HepG2 (cell line): Measurements from ENCODE around the gene NGEF. TPM values are rescaled to one million over a fixed set of nuclear protein-coding genes. Genes with fewer than 3 reads are reported as not detected.

ENCODE experiments used
- AGO2 ChIP-seq: fragments of 200-400 bp; formaldehyde crosslinking; optimal IDR thresholded peaks from 2 replicates; pipeline ENCODE3; 2017; ENCODE audit warnings: mild to moderate bottlenecking, low read depth, low read length, moderate library complexity
- FOXP1 ChIP-seq, 2 experiments: fragments of 450-650 bp in 1 of 2; IDR thresholded peaks; 2 replicates each; pipeline ENCODE4 v1.6.1; 2017 to 2018; ENCODE audit warnings: antibody characterized with exemption in 1 of 2
- NBN ChIP-seq: fragments of 450-650 bp; conservative IDR thresholded peaks from 2 replicates; pipeline ENCODE4 v1.6.1; 2017
- NFRKB ChIP-seq: fragments of 450-650 bp; IDR thresholded peaks from 2 replicates; pipeline ENCODE4 v1.6.1; 2017
- PCBP1 ChIP-seq: fragments of 200-400 bp; formaldehyde crosslinking; IDR thresholded peaks from 2 replicates; pipeline ENCODE4 v1.6.1; 2017; ENCODE audit warnings: mild to moderate bottlenecking, low read depth, low read length, borderline replicate concordance
- SP2 ChIP-seq: sonication (generic); formaldehyde crosslinking; IDR thresholded peaks from 2 replicates; pipeline ENCODE4 v1.5.1; 2020; ENCODE audit warnings: mild to moderate bottlenecking, missing genetic modification reagents
- TBP ChIP-seq: sonication (generic); formaldehyde crosslinking; IDR thresholded peaks from 2 replicates; pipeline ENCODE4 v1.5.0; 2020; ENCODE audit warnings: missing genetic modification reagents
- ZNF207 ChIP-seq: fragments of 450-650 bp; IDR thresholded peaks from 2 replicates; pipeline ENCODE4 v1.6.1; 2016; ENCODE audit warnings: antibody characterized with exemption, borderline replicate concordance
- ZNF567 ChIP-seq: sonication (generic); formaldehyde crosslinking; IDR thresholded peaks from 2 replicates; pipeline ENCODE4 v1.8.1; 2023; ENCODE audit warnings: mild to moderate bottlenecking, missing genetic modification reagents, borderline replicate concordance
- ZNF569 ChIP-seq: sonication (generic); formaldehyde crosslinking; IDR thresholded peaks from 2 replicates; pipeline ENCODE4 v1.5.0; 2020; ENCODE audit warnings: mild to moderate bottlenecking, missing genetic modification reagents, moderate library complexity, borderline replicate concordance
- ZNF775 ChIP-seq: sonication (generic); formaldehyde crosslinking; IDR thresholded peaks from 2 replicates; pipeline ENCODE4 v1.4.0; 2020; ENCODE audit warnings: missing genetic modification reagents, mild to moderate bottlenecking, moderate library complexity, borderline replicate concordance
- polyA plus RNA-seq, 8 experiments: library from polyadenylated mRNA; depleted of rRNA in 3 of 8; stranded (reverse) in 7 of 8; unstranded in 1 of 8; fragments of >200 nt; fragmentation: Illumina TruSeq in 4 of 8; extraction: Trizol in 4 of 8; gene quantifications; 2 replicates each; pipeline versions ENCODE4 v1.2.1 to v1.2.3, GENCODE V29; 2011 to 2016; ENCODE audit warnings: low read depth in 4 of 8, missing spikeins in 1 of 8, mixed read lengths in 1 of 8; ENCODE audit not compliant: insufficient read depth in 1 of 8
- total RNA-seq, 5 experiments: library from RNA; depleted of rRNA; stranded (reverse); fragments of >200 nt; fragmentation: Illumina TruSeq; extraction: Trizol; gene quantifications; 2 replicates each; pipeline ENCODE4 v1.2.3, GENCODE V29; 2016; ENCODE audit warnings: low read depth in 1 of 5
- TF ChIP-seq, protein P1 (sequence below): sonication (generic); formaldehyde crosslinking; IDR thresholded peaks from 2 replicates; pipeline ENCODE4 v1.4.0; 2020; ENCODE audit warnings: missing genetic modification reagents, borderline replicate concordance
- TF ChIP-seq, protein P2 (sequence below), 2 experiments: sonication (generic) in 1 of 2; formaldehyde crosslinking in 1 of 2; IDR thresholded peaks; 2 replicates each; pipeline versions ENCODE4 v1.4.0 to v1.6.1; 2016 to 2020; ENCODE audit warnings: borderline replicate concordance in 1 of 2, low read depth in 1 of 2, mild to moderate bottlenecking in 1 of 2, missing genetic modification reagents in 1 of 2
- TF ChIP-seq, protein P3 (sequence below): sonication (generic); formaldehyde crosslinking; IDR thresholded peaks from 2 replicates; pipeline ENCODE4 v1.5.1; 2020; ENCODE audit warnings: mild to moderate bottlenecking, moderate library complexity, missing genetic modification reagents
- TF ChIP-seq, protein P4 (sequence below): sonication (generic); formaldehyde crosslinking; IDR thresholded peaks from 2 replicates; pipeline ENCODE4 v1.4.0; 2020; ENCODE audit warnings: missing genetic modification reagents
- TF ChIP-seq, protein P5 (sequence below): sonication (generic); formaldehyde crosslinking; conservative IDR thresholded peaks from 2 replicates; pipeline ENCODE4 v1.8.0; 2022; ENCODE audit warnings: missing genetic modification reagents

Gene NGEF
- total and polyA plus RNA-seq, 2 of the 13 experiments (the other 11 are each of a cell fraction or from before 2014, with no cell fraction given): 14.4 to 36.9 TPM

DNA sequence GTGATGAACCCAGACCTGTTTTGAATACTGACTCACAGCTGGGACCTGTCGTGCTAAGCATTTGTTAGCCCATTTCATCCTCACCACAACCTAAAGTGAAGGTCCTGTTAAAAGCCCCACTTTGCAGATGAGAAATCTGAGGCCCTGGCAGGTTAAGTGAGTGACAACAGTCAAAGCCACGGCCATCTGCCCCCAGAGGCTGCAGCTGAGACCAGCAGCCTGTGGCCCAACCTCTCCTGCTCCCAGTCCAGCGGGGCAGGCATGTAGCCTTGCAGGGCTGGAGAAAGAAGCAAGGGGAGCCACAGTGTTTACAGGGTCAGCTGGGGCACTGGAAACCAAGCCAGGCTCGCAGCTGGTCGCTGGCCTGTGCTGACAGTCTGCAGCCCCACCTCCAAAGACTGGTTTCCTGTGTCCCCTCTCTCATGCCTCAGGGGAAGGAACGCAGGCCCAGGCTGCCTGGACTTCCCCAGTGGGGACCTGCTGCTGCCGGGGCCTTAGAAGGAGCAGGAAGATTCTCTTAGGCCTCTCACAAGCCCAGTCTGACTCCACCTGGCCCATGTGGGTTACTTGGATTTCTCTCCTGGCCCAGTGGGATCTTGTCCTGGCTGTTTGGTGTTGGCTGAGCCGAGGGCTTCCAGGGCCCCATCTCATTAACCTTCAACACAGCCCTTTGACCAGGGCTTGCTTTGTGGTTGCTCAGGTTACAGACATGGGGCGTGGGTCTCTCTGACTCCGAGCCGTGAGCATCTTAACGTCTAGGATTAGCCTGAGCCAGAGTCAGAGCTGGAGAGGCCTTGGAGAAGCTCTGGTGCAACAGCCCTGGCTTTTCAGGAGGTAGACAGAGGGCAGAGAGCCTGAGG lies 48.8 kb upstream of the NGEF start (continued):
- TF ChIP-seq, protein P1, sequence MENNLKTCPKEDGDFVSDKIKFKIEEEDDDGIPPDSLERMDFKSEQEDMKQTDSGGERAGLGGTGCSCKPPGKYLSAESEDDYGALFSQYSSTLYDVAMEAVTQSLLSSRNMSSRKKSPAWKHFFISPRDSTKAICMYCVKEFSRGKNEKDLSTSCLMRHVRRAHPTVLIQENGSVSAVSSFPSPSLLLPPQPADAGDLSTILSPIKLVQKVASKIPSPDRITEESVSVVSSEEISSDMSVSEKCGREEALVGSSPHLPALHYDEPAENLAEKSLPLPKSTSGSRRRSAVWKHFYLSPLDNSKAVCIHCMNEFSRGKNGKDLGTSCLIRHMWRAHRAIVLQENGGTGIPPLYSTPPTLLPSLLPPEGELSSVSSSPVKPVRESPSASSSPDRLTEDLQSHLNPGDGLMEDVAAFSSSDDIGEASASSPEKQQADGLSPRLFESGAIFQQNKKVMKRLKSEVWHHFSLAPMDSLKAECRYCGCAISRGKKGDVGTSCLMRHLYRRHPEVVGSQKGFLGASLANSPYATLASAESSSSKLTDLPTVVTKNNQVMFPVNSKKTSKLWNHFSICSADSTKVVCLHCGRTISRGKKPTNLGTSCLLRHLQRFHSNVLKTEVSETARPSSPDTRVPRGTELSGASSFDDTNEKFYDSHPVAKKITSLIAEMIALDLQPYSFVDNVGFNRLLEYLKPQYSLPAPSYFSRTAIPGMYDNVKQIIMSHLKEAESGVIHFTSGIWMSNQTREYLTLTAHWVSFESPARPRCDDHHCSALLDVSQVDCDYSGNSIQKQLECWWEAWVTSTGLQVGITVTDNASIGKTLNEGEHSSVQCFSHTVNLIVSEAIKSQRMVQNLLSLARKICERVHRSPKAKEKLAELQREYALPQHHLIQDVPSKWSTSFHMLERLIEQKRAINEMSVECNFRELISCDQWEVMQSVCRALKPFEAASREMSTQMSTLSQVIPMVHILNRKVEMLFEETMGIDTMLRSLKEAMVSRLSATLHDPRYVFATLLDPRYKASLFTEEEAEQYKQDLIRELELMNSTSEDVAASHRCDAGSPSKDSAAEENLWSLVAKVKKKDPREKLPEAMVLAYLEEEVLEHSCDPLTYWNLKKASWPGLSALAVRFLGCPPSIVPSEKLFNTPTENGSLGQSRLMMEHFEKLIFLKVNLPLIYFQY (CRISPR knock-in tag): peak; percentile 92
- TF ChIP-seq FOXP1 (IDR thresholded peaks at IDR 0.05): no peak
- TF ChIP-seq FOXP1 (CRISPR knock-in tag; IDR thresholded peaks at IDR 0.05): peak; percentile 67
- no peak for TF ChIP-seq NFRKB
- peak; percentile 74 for TF ChIP-seq ZNF567 (CRISPR knock-in tag)
- peak; percentile 46 for TF ChIP-seq AGO2
- no peak for TF ChIP-seq ZNF207
- no peak for TF ChIP-seq PCBP1
- TF ChIP-seq ZNF569: no peak
- TF ChIP-seq, protein P2, sequence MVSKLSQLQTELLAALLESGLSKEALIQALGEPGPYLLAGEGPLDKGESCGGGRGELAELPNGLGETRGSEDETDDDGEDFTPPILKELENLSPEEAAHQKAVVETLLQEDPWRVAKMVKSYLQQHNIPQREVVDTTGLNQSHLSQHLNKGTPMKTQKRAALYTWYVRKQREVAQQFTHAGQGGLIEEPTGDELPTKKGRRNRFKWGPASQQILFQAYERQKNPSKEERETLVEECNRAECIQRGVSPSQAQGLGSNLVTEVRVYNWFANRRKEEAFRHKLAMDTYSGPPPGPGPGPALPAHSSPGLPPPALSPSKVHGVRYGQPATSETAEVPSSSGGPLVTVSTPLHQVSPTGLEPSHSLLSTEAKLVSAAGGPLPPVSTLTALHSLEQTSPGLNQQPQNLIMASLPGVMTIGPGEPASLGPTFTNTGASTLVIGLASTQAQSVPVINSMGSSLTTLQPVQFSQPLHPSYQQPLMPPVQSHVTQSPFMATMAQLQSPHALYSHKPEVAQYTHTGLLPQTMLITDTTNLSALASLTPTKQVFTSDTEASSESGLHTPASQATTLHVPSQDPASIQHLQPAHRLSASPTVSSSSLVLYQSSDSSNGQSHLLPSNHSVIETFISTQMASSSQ (IDR thresholded peaks at IDR 0.05; ENCODE audit: low read depth): no peak; the same call in 1 of the 2 replicates
- TF ChIP-seq, protein P2 (CRISPR knock-in tag; IDR thresholded peaks at IDR 0.05; ENCODE audit: borderline replicate concordance): peak; percentile 39; the same call in 1 of the 2 replicates
- no peak for TF ChIP-seq ZNF775
- TF ChIP-seq TBP (CRISPR knock-in tag): no peak
- TF ChIP-seq NBN: no peak
- TF ChIP-seq, protein P3, sequence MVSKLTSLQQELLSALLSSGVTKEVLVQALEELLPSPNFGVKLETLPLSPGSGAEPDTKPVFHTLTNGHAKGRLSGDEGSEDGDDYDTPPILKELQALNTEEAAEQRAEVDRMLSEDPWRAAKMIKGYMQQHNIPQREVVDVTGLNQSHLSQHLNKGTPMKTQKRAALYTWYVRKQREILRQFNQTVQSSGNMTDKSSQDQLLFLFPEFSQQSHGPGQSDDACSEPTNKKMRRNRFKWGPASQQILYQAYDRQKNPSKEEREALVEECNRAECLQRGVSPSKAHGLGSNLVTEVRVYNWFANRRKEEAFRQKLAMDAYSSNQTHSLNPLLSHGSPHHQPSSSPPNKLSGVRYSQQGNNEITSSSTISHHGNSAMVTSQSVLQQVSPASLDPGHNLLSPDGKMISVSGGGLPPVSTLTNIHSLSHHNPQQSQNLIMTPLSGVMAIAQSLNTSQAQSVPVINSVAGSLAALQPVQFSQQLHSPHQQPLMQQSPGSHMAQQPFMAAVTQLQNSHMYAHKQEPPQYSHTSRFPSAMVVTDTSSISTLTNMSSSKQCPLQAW (CRISPR knock-in tag): peak; percentile 93
- TF ChIP-seq, protein P4, sequence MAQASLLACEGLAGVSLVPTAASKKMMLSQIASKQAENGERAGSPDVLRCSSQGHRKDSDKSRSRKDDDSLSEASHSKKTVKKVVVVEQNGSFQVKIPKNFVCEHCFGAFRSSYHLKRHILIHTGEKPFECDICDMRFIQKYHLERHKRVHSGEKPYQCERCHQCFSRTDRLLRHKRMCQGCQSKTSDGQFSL (CRISPR knock-in tag): 0 out of 2 replicates have a peak, but pooled peaks have one; percentile 17
- no peak for TF ChIP-seq SP2 (CRISPR knock-in tag)
- TF ChIP-seq, protein P5, sequence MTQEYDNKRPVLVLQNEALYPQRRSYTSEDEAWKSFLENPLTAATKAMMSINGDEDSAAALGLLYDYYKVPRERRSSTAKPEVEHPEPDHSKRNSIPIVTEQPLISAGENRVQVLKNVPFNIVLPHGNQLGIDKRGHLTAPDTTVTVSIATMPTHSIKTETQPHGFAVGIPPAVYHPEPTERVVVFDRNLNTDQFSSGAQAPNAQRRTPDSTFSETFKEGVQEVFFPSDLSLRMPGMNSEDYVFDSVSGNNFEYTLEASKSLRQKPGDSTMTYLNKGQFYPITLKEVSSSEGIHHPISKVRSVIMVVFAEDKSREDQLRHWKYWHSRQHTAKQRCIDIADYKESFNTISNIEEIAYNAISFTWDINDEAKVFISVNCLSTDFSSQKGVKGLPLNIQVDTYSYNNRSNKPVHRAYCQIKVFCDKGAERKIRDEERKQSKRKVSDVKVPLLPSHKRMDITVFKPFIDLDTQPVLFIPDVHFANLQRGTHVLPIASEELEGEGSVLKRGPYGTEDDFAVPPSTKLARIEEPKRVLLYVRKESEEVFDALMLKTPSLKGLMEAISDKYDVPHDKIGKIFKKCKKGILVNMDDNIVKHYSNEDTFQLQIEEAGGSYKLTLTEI: no peak
